Endothelial cell of umbilical vein (primary cell): ENCODE results near the gene MYO16.

ENCODE experiments used
- CTCF ChIP-seq, 2 donors: IDR thresholded peaks; 1 replicate in 1 of 2; 2 replicates in 1 of 2; pipeline ENCODE4 v1.5.1; 2011; ENCODE audit warnings: low read length in 2 of 2, mild to moderate bottlenecking in 2 of 2, moderate library complexity in 2 of 2, control low read depth in 1 of 2, inconsistent platforms in 1 of 2, low read depth in 1 of 2; ENCODE audit not compliant: insufficient read depth in 1 of 2; ENCODE audit errors: extremely low read depth in 1 of 2
- EZH2 ChIP-seq: IDR thresholded peaks from 2 replicates; pipeline ENCODE4 v1.6.1; 2012; ENCODE audit warnings: borderline replicate concordance, low read depth, mild to moderate bottlenecking, moderate library complexity, low read length, inconsistent platforms; ENCODE audit not compliant: severe bottlenecking
- FOS ChIP-seq: IDR thresholded peaks from 2 replicates; pipeline ENCODE4 v1.6.1; 2011; ENCODE audit warnings: mild to moderate bottlenecking, low read length, moderate library complexity, borderline replicate concordance; ENCODE audit not compliant: insufficient read depth
- MAX ChIP-seq: IDR thresholded peaks from 2 replicates; pipeline ENCODE4 v1.6.1; 2011; ENCODE audit not compliant: insufficient read depth, insufficient read length
- POLR2A ChIP-seq: IDR thresholded peaks from 2 replicates; pipeline ENCODE4 v1.6.1; 2012; ENCODE audit warnings: low read depth, mild to moderate bottlenecking, control low read depth, low read length

- TF ChIP-seq POLR2A: no peak
- no peak for TF ChIP-seq MAX
- no peak for TF ChIP-seq CTCF (IDR thresholded peaks at IDR 0.05; ENCODE audit: extremely low read depth in 1 of 2, insufficient read depth in 1 of 2, low read depth in 1 of 2, low read length in 2 of 2)
- no peak for TF ChIP-seq EZH2
- TF ChIP-seq FOS: no peak
Observed at GRCh38 chr13:108650271-108650670, 20.9 kb downstream of the MYO16 start.
